ENCODE data around the gene LRFN2.

GRCh38 chr6:40474937-40475336, 112.2 kb downstream of the LRFN2 start:
- TF ChIP-seq CTCF (IDR thresholded peaks at IDR 0.05) (no peak), POLR2A (IDR thresholded peaks at IDR 0.05) (no peak)
